ENCODE results near the gene ACACB.

Gene ACACB

GRCh38 chr12:109286652-109287051, 170.3 kb downstream of the ACACB start:
- no peak for DNase-seq

- no peak for DNase-seq
Measured at GRCh38 chr12:109287181-109287580, 170.8 kb downstream of the ACACB start.

- DNase-seq = no peak
Measured at GRCh38 chr12:109287811-109288469, 171.6 kb downstream of the ACACB start.

- no peak for DNase-seq
Measured at GRCh38 chr12:109288571-109288970, 172.2 kb downstream of the ACACB start.

- no peak for DNase-seq
Measured at GRCh38 chr12:109289004-109289403, 172.6 kb downstream of the ACACB start.

GRCh38 chr12:109289551-109289950, 173.2 kb downstream of the ACACB start:
- no peak for DNase-seq

GRCh38 chr12:109290061-109290460, 173.7 kb downstream of the ACACB start:
- DNase-seq = no peak

GRCh38 chr12:109291117-109291516, 174.7 kb downstream of the ACACB start:
- DNase-seq = no peak

- no peak for DNase-seq
Measured at GRCh38 chr12:109291521-109292341, 175.3 kb downstream of the ACACB start.

- DNase-seq = no peak
Measured at GRCh38 chr12:109292342-109292711, 175.9 kb downstream of the ACACB start.

- no peak for DNase-seq
Measured at GRCh38 chr12:109293106-109293505, 176.7 kb downstream of the ACACB start.

- no peak for DNase-seq
Measured at GRCh38 chr12:109294286-109294796, 178.0 kb downstream of the ACACB start.

GRCh38 chr12:109295764-109296425, 179.5 kb downstream of the ACACB start:
- DNase-seq = no peak

GRCh38 chr12:109296431-109296830, 180.0 kb downstream of the ACACB start:
- DNase-seq = no peak

GRCh38 chr12:109299849-109300248, 183.5 kb downstream of the ACACB start:
- DNase-seq = no peak

- DNase-seq = no peak
Measured at GRCh38 chr12:109301643-109302168, 185.3 kb downstream of the ACACB start.

- DNase-seq = no peak
Measured at GRCh38 chr12:109302358-109302757, 186.0 kb downstream of the ACACB start.

GRCh38 chr12:109302770-109303169, 186.4 kb downstream of the ACACB start:
- DNase-seq = no peak

- no peak for DNase-seq
Measured at GRCh38 chr12:109304485-109304884, 188.1 kb downstream of the ACACB start.

- no peak for DNase-seq
Measured at GRCh38 chr12:109305547-109305946, 189.2 kb downstream of the ACACB start.

- no peak for DNase-seq
Measured at GRCh38 chr12:109307051-109307450, 190.7 kb downstream of the ACACB start.

- no peak for DNase-seq
Measured at GRCh38 chr12:109308534-109309380, 192.4 kb downstream of the ACACB start, which contains the start of gene FOXN4. Gene FOXN4, minus strand, starts transcription at chr12:109309284. Its CDS starts 963 bp downstream, at chr12:109308321.

Measured in activated CD8-positive, alpha-beta memory T cell treated with anti-CD3 and anti-CD28 coated beads for 24 hours (primary cell).